HG02973 (cell line): Measurements from ENCODE around the gene SYNGR2.
A peak's percentile ranks its signal among the peaks of the same experiment; 100 is the strongest.
"Not testable (repeated sequence)": the region's sequence is repeated elsewhere in the genome, so short reads cannot be mapped to it uniquely, and the experiment has no call there.

Source experiments
- ATAC-seq: cut with Tn5 transposase; IDR thresholded peaks from one replicate; pipeline ENCODE4 v1.9.1; 2021; ENCODE audit warnings: moderate library complexity; ENCODE audit not compliant: unreplicated experiment

Gene SYNGR2

DNA sequence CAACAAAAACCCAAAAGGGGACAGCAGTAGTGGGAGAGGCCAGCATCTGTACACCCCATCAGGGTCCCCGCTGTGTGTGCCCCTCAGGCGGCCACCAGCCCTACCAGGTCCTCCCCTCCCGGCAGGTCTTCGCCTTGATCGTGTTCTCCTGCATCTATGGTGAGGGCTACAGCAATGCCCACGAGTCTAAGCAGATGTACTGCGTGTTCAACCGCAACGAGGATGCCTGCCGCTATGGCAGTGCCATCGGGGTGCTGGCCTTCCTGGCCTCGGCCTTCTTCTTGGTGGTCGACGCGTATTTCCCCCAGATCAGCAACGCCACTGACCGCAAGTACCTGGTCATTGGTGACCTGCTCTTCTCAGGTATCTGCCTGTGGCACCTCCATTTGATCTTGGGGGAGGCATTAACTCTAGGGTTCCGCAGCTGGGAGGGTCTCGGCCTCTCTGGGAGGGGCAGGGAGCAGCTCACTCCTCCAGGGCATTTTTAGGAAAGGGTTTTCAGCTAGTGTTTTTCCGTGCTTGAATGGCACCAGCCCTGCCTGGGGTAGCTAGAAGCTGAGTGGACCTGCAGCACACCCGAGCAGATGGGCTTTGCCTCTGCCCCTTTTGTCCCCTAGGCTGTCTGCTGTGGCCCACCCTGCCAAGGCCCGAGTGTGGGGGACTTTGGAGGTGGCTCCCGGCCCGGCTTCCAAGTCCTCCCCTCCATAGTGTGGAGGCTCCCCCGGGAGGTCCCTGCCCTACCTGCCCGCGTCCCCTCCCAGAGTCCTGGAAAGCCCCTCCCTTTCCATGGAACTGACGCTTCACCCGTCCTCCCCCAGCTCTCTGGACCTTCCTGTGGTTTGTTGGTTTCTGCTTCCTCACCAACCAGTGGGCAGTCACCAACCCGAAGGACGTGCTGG lies 2.6 kb downstream of the SYNGR2 start:
- no peak for ATAC-seq

DNA sequence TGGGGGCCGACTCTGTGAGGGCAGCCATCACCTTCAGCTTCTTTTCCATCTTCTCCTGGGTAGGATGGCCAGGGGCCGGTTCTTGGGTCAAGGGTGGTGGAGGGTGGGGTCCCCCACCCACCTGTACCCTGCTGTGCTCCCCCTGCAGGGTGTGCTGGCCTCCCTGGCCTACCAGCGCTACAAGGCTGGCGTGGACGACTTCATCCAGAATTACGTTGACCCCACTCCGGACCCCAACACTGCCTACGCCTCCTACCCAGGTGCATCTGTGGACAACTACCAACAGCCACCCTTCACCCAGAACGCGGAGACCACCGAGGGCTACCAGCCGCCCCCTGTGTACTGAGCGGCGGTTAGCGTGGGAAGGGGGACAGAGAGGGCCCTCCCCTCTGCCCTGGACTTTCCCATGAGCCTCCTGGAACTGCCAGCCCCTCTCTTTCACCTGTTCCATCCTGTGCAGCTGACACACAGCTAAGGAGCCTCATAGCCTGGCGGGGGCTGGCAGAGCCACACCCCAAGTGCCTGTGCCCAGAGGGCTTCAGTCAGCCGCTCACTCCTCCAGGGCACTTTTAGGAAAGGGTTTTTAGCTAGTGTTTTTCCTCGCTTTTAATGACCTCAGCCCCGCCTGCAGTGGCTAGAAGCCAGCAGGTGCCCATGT lies 3.3 kb downstream of the SYNGR2 start:
- not testable (repeated sequence) for ATAC-seq

DNA sequence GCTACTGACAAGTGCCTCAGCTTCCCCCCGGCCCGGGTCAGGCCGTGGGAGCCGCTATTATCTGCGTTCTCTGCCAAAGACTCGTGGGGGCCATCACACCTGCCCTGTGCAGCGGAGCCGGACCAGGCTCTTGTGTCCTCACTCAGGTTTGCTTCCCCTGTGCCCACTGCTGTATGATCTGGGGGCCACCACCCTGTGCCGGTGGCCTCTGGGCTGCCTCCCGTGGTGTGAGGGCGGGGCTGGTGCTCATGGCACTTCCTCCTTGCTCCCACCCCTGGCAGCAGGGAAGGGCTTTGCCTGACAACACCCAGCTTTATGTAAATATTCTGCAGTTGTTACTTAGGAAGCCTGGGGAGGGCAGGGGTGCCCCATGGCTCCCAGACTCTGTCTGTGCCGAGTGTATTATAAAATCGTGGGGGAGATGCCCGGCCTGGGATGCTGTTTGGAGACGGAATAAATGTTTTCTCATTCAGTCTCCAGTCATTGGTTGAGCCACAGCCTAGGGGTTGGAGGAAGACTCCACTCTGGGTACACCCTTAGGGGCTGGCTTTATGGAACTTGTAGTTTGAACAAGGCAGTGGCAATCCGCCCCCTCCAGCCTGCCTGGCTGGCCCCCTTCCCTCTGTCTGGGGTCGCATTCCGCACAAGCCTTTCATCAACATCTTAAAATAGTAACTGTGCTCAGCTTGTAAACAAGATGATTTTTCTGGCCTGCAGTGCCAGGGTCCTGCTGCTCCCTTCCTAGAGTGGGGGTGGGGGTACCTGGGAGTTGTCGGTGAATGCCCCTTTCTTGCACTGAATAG lies 4.1 kb downstream of the SYNGR2 start:
- ATAC-seq: no peak

- ATAC-seq: no peak
Measured at GRCh38 chr17:78173097-78173715, 4.8 kb downstream of the SYNGR2 start.

DNA sequence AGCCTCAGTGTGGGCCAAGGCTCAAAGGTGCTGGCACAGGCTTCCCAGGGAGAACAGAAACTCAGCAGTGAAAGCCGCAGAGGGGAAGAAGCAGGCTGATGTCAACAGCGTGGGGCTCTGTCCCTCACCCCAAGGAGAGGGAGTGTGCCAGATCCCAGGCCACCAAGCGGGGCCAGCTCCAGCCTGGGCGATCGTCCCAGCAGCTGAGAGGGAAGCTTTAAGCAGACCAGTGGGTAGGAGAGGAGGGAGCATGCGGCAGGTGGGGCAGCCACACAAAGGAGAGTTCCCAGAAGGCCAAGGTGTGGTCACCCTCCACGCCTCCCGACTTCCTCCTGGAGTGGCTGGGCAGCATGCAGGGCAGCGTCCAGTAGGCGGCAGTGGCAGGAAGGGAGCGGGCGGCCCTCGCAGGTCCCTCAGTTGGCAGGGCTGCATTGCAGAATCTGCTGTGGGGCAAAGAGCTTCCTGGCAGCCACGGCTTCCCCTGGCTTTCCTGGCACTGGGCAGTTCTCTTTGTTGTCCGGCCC lies 6.0 kb downstream of the SYNGR2 start:
- ATAC-seq: no peak

DNA sequence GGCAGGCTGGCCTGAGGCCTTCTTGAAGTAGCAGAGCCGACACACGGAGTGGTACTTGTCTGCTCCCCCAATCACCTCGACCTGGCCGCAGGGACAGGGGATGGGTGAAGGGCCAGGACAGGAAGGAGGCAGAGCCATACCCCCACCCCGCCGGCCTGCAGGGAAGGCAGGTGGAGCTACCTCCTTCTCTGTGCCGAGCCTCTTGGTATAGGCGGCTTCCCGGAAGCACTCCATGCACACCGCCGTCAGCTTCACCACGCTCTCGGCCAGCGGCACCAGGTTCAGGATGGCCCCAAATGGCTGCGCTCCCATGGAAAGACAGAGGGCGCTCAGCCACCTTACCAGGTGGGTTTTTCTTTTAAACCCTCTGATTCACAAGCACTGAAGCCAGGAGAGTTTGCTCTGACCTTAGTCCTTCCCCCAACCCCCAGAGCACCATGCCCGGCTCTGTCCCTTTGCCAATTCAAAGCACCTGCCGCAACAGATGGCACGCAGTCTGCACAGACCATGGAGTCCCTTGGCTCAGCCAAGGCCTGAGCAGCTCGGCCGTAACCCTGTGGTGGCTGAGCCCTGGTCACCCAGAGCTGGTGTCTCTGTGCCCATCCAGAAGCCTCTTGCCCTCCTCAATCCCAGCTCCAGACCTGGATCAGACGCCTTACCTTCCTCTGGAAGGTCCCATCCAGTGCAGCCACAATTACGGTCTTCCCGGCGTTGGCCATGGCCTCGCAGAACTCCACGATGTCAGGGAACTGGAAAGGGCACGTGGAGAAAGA lies 6.7 kb downstream of the SYNGR2 start:
- ATAC-seq: no peak

DNA sequence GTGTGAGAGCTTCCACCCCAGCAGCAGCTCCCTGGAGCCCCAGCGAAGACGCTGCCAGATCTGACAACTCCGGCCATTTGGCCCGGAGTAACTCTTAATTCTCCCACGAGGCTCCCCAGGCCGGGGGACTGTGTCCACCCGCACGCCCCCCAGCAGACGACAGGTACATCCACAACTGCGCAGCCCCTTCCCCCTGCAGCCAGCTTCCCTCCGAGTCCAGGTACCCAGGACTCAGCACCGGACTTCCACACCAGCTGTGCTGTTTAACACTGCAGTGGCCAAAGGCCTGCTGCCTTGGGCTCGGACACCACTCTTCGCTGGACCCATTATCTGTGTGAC lies 7.2 kb downstream of the SYNGR2 start:
- no peak for ATAC-seq

DNA sequence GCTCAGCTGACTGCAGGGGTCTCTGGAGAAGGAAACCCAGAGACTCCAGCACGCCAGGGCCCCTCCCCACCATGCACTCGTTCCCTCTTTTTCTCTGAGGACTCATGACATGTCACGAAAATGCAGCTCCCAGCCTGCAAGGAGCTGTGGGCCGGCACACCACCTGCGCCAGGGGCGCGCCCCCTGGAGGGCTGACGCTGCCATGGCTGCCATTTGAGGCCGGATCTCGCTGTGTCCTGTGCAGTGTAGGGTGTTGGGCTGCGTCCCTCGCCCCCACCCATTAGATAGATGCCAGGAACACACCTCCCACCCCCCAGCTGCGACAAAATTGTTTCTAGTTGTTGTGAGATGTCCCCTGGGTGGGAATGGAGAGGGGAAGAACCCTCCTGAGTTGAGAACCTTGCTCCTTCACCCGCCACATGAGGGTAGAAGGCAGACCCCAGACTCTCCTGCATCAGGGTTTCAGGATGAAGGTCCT lies 8.2 kb downstream of the SYNGR2 start:
- ATAC-seq: no peak

- ATAC-seq: no peak
Measured at GRCh38 chr17:78179372-78179771, 11.0 kb downstream of the SYNGR2 start.

- no peak for ATAC-seq
Measured at GRCh38 chr17:78180083-78180482, 11.7 kb downstream of the SYNGR2 start.

GRCh38 chr17:78180508-78180907 lies 12.1 kb downstream of the SYNGR2 start:
- no peak for ATAC-seq

DNA sequence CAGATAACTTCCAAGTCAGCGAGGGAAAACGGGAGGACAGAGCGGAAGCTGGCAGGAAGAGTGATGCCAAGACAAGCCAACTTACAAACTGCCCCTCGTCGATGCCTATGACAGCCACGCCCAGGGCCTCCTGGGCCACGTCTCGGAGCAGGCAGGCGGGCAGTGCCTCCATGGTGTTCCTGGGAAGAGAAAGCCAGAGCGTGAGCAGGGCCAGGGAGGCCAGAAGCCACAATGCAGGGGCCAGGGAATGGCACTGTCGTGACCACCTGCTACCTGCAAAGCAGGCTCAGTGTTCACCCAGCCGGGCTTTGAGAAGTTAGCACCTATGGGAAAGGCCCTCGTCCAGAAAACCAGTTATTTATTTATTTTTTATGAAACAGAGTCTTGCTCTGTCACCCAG lies 14.1 kb downstream of the SYNGR2 start:
- no peak for ATAC-seq

GRCh38 chr17:78183916-78184315 lies 15.5 kb downstream of the SYNGR2 start:
- ATAC-seq: no peak

GRCh38 chr17:78184351-78184750 lies 16.0 kb downstream of the SYNGR2 start:
- no peak for ATAC-seq

DNA sequence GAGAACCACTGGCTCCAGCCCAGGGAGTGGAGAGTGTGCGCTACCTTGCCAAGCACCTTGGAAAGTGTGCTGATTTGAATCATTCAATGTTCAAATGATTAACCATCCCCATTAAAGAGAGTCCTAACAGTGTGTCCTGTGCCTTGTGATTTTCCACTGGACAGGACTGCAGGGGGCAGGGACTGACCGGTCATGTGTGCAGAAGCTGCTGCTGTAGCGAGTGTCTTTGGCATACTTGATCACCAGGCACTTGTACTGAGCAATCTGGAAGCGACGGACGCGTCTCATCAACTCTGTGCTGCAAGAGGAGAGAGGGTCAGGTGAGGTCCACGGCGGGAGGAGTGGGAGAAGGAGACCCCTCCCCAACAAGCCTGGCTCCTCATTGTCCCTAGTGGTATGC lies 16.5 kb downstream of the SYNGR2 start:
- no peak for ATAC-seq

DNA sequence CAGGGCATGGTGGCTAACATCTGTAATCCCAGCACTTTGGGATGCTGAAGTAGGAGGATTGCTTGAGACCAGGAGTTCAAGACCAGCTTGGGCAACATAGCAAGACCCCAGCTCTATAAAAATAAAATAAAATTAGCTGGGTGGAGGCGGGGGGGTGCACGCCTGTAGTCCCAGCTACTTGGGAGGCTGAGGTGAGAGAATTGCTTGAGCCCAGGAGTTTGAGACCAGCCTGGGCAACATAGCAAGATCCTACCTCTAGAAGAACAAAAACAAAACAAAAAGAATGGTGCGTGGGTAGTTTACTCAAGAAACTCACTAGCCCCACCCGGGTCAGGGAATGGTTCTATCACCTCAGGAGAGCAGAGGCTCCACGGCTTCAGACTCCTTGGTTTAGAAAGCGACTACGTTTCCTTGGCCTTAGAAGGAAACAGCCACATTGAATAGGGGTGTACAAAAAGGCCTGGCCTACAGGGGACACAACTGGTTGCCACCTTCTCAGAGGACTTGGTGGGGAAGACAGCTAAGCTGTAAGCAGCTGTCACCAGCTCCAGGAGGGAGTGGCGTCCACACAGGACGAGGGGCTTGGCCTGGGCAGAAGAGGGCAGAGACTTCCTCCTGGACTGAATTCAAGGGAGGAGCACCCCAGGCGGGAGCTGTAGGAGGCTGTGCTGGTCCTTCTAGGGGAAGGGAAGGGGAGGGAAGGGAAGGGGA lies 17.8 kb downstream of the SYNGR2 start:
- no peak for ATAC-seq

- ATAC-seq: peak; percentile 74
Measured at GRCh38 chr17:78186692-78187595, 18.6 kb downstream of the SYNGR2 start, which contains the start of the genes AFMID and TK1. AFMID (plus strand) TSS chr17:78187362; CDS start chr17:78187371, 9 bp downstream. TK1 (minus strand) TSS chr17:78187052; CDS start chr17:78186994, 58 bp downstream.

GRCh38 chr17:78196716-78197115 lies 28.3 kb downstream of the SYNGR2 start:
- no peak for ATAC-seq
